HUES6 (cell line): ENCODE measurements around the gene EEFSEC.

ENCODE experiments used
- H3K27ac ChIP-seq: 2 replicates; pipeline ENCODE4 v1.7.0; 2013; ENCODE audit warnings: low read depth, mild to moderate bottlenecking, low read length, inconsistent platforms
- H3K27me3 ChIP-seq: 2 replicates; pipeline ENCODE4 v1.6.1; 2013; ENCODE audit warnings: low read length; ENCODE audit not compliant: control insufficient read depth, insufficient read depth
- H3K36me3 ChIP-seq: 2 replicates; pipeline ENCODE4 v1.6.1; 2013; ENCODE audit warnings: low read length; ENCODE audit not compliant: control insufficient read depth, insufficient read depth
- H3K4me1 ChIP-seq: 2 replicates; pipeline ENCODE4 v1.6.1; 2013; ENCODE audit warnings: low read length; ENCODE audit not compliant: control insufficient read depth, insufficient read depth
- H3K4me3 ChIP-seq: 2 replicates; pipeline ENCODE4 v1.5.1; 2013; ENCODE audit warnings: low read depth, low read length
- H3K9ac ChIP-seq: one replicate; pipeline ENCODE4 v1.6.1; 2013; ENCODE audit warnings: mild to moderate bottlenecking, low read length
- H3K9me3 ChIP-seq: 2 replicates; pipeline ENCODE4 v1.6.1; 2013; ENCODE audit warnings: low read depth, low read length; ENCODE audit not compliant: control insufficient read depth, insufficient read depth

EEFSEC gene

GRCh38 chr3:128296469-128297251, 143.4 kb downstream of the EEFSEC start:
- H3K27ac ChIP-seq, result no peak overlapping the region
- no peak overlapping the region for H3K4me3 ChIP-seq
- H3K27me3 ChIP-seq, result no peaks in the 10 kb centered on the region
- no peaks in the 10 kb centered on the region for H3K36me3 ChIP-seq
- H3K9ac ChIP-seq, result no peak overlapping the region
- no peaks in the 10 kb centered on the region for H3K9me3 ChIP-seq
- no peaks in the 10 kb centered on the region for H3K4me1 ChIP-seq

DNA sequence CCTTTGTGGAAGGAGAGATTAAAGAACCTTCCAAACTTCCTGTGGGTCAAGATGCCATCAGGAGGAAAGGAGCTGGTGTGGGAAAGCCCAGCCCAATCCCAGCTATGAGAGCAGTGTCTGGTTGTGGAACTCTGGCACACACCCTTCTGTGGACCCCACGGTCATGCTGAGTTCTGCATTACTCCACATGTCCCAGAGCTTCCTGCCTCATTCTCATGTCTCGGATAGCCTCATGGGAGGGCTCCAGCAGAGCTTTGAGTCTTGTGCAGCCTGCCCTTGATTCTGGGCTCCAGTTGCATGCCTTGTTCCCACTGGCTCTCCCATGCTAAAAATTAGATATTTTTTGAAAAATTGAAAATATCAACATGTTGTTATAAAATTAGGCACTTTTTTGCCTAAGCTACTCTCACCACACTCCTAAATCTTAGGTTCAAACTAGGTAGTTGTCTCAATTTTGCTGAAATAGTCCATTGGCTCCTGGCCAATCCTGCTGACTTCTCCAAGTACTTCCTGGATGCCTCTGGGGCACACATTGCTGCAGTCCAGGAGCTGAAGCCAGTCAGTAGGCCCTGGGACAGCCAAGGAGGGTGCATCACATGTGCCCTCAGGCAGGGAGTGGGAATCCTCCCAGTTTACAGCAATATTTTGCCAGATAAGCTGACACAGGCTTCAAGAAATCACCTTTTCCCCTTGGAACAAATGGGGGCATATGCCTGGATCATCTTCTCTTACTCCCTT, 144.3 kb downstream of the EEFSEC start:
- no peak overlapping the region for H3K27ac ChIP-seq

GRCh38 chr3:128301186-128302023, 148.1 kb downstream of the EEFSEC start:
- Histone ChIP-seq H3K9ac (no peak overlapping the region), H3K4me1 (no peaks in the 10 kb centered on the region), H3K36me3 (no peaks in the 10 kb centered on the region), H3K27ac (no peak overlapping the region), H3K4me3 (no peak overlapping the region), H3K9me3 (no peaks in the 10 kb centered on the region), H3K27me3 (no peaks in the 10 kb centered on the region)

More for the DNA sequence above, 144.3 kb downstream of the EEFSEC start:
- Histone ChIP-seq H3K9ac (no peak overlapping the region), H3K4me3 (no peak overlapping the region), H3K27me3 (no peaks in the 10 kb centered on the region), H3K4me1 (no peaks in the 10 kb centered on the region), H3K9me3 (no peaks in the 10 kb centered on the region), H3K36me3 (no peaks in the 10 kb centered on the region)

DNA sequence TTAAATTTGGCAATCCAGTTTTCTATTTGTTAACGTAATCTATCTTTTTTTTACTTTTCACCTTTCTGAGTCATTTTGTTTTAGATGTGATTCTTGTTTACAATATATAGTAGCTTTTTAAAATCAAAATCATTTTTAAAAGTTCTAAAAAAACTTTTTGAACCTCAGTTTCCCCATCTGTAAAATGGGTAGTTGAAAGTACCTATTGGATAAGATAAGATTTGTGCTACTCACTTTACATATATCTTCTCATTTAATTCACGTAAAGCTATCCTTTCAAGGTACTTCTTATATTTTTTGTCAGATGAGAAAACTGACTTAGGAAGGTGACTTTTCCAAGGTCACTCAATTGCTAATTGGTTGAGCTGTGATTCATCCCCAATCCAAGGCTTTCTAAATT, 153.2 kb downstream of the EEFSEC start:
- no peaks in the 10 kb centered on the region for H3K36me3 ChIP-seq
- H3K9ac ChIP-seq, result no peak overlapping the region
- H3K9me3 ChIP-seq, result no peaks in the 10 kb centered on the region
- no peak overlapping the region for H3K27ac ChIP-seq
- no peak overlapping the region for H3K4me3 ChIP-seq
- no peaks in the 10 kb centered on the region for H3K27me3 ChIP-seq
- H3K4me1 ChIP-seq, result no peaks in the 10 kb centered on the region

- no peak overlapping the region for H3K9ac ChIP-seq
- H3K27me3 ChIP-seq, result no peaks in the 10 kb centered on the region
- no peaks in the 10 kb centered on the region for H3K9me3 ChIP-seq
- H3K4me3 ChIP-seq, result no peak overlapping the region
- H3K27ac ChIP-seq, result no peak overlapping the region
- no peaks in the 10 kb centered on the region for H3K36me3 ChIP-seq
- H3K4me1 ChIP-seq, result no peaks in the 10 kb centered on the region
Observed at GRCh38 chr3:128307029-128307633, 153.8 kb downstream of the EEFSEC start.

GRCh38 chr3:128307781-128308469, 154.6 kb downstream of the EEFSEC start:
- Histone ChIP-seq H3K4me1 (no peaks in the 10 kb centered on the region), H3K4me3 (no peak overlapping the region), H3K36me3 (no peaks in the 10 kb centered on the region), H3K9me3 (no peaks in the 10 kb centered on the region), H3K27me3 (no peaks in the 10 kb centered on the region), H3K27ac (no peak overlapping the region), H3K9ac (no peak overlapping the region)

- Histone ChIP-seq H3K27ac (no peak overlapping the region), H3K9me3 (no peaks in the 10 kb centered on the region), H3K27me3 (no peaks in the 10 kb centered on the region), H3K9ac (no peak overlapping the region), H3K36me3 (no peaks in the 10 kb centered on the region), H3K4me1 (no peaks in the 10 kb centered on the region), H3K4me3 (no peak overlapping the region)
Observed at GRCh38 chr3:128309026-128309425, 155.7 kb downstream of the EEFSEC start.

DNA sequence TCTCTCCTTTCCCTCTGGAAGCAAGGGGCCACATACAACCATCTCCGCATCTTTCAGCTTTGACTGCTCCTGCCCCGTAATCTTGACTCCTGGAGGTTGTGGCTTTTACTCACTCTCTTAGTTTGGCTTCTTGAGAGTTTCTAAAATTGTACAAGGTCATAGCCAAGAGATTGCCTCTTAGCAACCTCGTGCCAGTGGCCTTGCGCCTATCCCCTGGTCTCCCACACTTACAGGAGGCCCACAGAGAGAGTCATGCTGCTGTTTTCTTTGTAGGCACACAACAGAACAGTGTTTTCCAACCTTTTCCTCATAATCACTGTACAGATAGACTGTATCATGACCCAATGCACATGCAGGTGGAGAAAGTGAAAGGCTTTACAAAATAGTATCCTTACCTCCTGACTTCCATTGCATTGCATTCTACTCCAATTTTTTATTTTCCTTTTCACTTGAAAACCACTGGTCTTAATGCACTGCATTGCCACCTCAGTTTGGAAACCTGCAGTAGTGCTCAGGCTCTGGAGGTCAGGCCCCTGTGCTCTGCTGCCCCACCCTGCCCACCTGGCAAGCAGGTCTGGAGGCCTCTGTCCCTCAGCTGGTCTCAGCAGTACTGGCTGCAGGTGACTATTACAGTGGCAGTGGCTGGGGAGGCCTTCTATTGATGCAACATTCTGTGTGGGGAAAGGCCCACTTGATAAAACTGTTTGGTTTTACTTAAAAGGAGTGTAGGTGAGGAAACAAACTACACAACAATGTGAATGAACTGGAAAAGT, 157.2 kb downstream of the EEFSEC start:
- H3K9me3 ChIP-seq, result no peaks in the 10 kb centered on the region
- no peak overlapping the region for H3K27ac ChIP-seq
- H3K36me3 ChIP-seq, result no peaks in the 10 kb centered on the region
- no peaks in the 10 kb centered on the region for H3K27me3 ChIP-seq
- H3K4me1 ChIP-seq, result no peaks in the 10 kb centered on the region
- no peak overlapping the region for H3K9ac ChIP-seq
- H3K4me3 ChIP-seq, result no peak overlapping the region

DNA sequence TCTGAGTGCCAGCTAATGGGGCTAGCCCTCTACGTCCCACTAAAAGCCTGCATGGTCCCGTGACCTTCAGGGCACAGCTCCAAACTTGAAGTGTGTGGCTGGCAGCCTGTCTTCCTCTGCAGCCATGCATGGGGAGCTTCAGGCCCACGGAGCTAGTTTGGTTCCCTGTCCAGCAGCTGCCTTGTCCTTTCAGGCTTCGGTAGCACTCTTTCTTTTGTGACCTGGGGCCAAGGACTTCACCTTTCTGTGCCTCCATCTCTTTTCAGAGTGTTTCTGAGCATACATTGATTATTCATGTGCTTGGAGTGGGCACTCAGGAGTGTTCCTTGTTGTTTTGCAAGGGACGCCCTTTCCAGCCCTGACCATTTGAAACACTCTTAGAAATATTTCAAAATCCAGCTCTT, 158.2 kb downstream of the EEFSEC start:
- Histone ChIP-seq H3K27ac (no peak overlapping the region), H3K9me3 (no peaks in the 10 kb centered on the region), H3K4me1 (no peaks in the 10 kb centered on the region), H3K9ac (no peak overlapping the region), H3K4me3 (no peak overlapping the region), H3K36me3 (no peaks in the 10 kb centered on the region), H3K27me3 (no peaks in the 10 kb centered on the region)

DNA sequence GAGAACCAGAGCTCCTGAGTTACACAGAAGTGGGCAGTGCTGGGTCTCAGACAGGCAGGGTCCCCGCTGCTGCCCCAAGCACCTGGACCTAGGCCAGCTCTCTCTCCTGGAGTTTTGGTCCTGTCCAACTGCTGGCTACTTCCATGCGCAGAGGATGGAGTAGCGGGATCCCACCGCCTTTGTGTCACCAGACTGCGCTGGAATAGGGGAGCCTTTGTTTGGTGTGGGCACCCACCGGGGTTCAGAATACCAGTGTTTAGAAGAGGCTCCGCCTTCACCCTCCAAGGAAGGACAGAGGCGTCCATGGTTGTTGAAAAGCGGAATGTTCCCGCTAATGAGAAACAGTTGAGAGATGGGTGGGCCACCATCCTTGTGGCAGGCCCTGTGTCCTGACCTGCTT, 159.0 kb downstream of the EEFSEC start:
- Histone ChIP-seq H3K36me3 (no peaks in the 10 kb centered on the region), H3K4me1 (no peaks in the 10 kb centered on the region), H3K4me3 (no peak overlapping the region), H3K9me3 (no peaks in the 10 kb centered on the region), H3K9ac (no peak overlapping the region), H3K27ac (no peak overlapping the region), H3K27me3 (no peaks in the 10 kb centered on the region)
